Endodermal cell (in vitro differentiated cells): ENCODE measurements around the gene ADGRG6. TPM values are rescaled to one million over a fixed set of nuclear protein-coding genes. Genes with fewer than 3 reads are reported as not detected.

Experiments
- DNase-seq: peaks from one replicate; pipeline ENCODE4 v3.0.0-alpha.2; 2017
- H3K27ac ChIP-seq: 2 replicates; pipeline ENCODE4 v1.5.1; 2013; ENCODE audit warnings: mild to moderate bottlenecking, low read depth, low read length, moderate library complexity
- H3K27me3 ChIP-seq: 2 replicates; pipeline ENCODE4 v1.6.1; 2013; ENCODE audit warnings: mild to moderate bottlenecking, low read length, moderate library complexity; ENCODE audit not compliant: insufficient read depth, control insufficient read depth, poor library complexity, severe bottlenecking
- H3K36me3 ChIP-seq: 2 replicates; pipeline ENCODE4 v1.7.0; 2013; ENCODE audit warnings: mild to moderate bottlenecking, low read length, moderate library complexity; ENCODE audit not compliant: control insufficient read depth, insufficient read depth
- H3K4me1 ChIP-seq: one replicate; pipeline ENCODE4 v1.7.0; 2013; ENCODE audit warnings: low read length; ENCODE audit not compliant: control insufficient read depth, insufficient read depth
- H3K4me3 ChIP-seq: 2 replicates; pipeline ENCODE4 v1.5.1; 2013; ENCODE audit warnings: mild to moderate bottlenecking, low read length, moderate library complexity
- H3K9ac ChIP-seq: 2 replicates; pipeline ENCODE4 v1.6.1; 2013; ENCODE audit warnings: mild to moderate bottlenecking, low read length, moderate library complexity; ENCODE audit not compliant: poor library complexity, severe bottlenecking; ENCODE audit errors: extremely low read depth
- H3K9me3 ChIP-seq: 2 replicates; pipeline ENCODE4 v1.6.1; 2013; ENCODE audit warnings: mild to moderate bottlenecking, low read length, moderate library complexity; ENCODE audit not compliant: control insufficient read depth
- H3K27ac Mint-ChIP-seq: 2 replicates; pipeline ENCODE4 v1.8.0; 2020; ENCODE audit warnings: mixed read lengths
- H3K27me3 Mint-ChIP-seq: 2 replicates; pipeline ENCODE4 v1.8.0; 2021; ENCODE audit warnings: mild to moderate bottlenecking, mixed read lengths; ENCODE audit not compliant: insufficient read depth
- H3K36me3 Mint-ChIP-seq: 2 replicates; pipeline ENCODE4 v1.8.0; 2020; ENCODE audit warnings: low read depth, mixed read lengths
- H3K4me1 Mint-ChIP-seq: 2 replicates; pipeline ENCODE4 v1.8.0; 2020; ENCODE audit warnings: mixed read lengths
- H3K4me3 Mint-ChIP-seq: 2 replicates; pipeline ENCODE4 v1.8.0; 2020; ENCODE audit warnings: mild to moderate bottlenecking, moderate library complexity, mixed read lengths
- H3K9me3 Mint-ChIP-seq: 2 replicates; pipeline ENCODE4 v1.8.0; 2020; ENCODE audit warnings: mild to moderate bottlenecking, mixed read lengths
- WGBS, 2 experiments: methylation state at CpG; one replicate each; pipeline versions ENCODE4 v1.1.5 to v1.1.7; 2013; ENCODE audit warnings: missing lambda C conversion rate in 2 of 2, mixed read lengths in 1 of 2; ENCODE audit not compliant: insufficient coverage in 1 of 2, insufficient read length in 1 of 2; 5-methylcytosine and 5-hydroxymethylcytosine counted together
- total RNA-seq, 2 donors: library from RNA; stranded (reverse); fragmentation: NEBNext Ultra II Directional in 1 of 2; extraction: Animal tissue kit (Norgen Biotek cat#: 25700) in 1 of 2; gene quantifications; 2 replicates in 1 of 2; 3 replicates in 1 of 2; pipeline ENCODE4 v1.2.1, GENCODE V29; 2021
- TF ChIP-seq, protein P1 (sequence below): fragments of 200-600 bp; sonication (generic); conservative IDR thresholded peaks from 2 replicates; pipeline ENCODE4 v1.5.0; 2021; ENCODE audit warnings: antibody characterized with exemption, mild to moderate bottlenecking

The ADGRG6 gene
- total RNA-seq, 2 donors from 2014 or later, result 20.4 to 26.8 TPM

DNA sequence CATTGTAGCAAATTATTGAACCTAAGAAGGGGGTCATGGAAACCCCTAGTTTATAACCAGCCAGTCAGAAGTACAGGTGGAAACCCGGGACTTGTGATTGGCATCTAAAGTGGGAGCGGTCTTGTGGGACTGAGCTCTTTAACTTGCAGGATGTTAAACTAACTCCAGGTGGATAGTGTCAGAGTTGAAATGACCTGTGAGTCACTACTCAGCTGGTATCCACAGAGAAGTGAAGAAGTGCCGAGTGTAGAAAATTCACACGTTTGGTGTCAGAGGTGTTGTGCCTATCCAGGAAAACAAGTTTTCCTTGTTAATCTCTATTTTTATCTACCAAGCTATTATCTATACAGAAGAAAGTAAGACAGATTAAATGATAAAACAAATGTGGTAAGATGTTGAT, 179.7 kb downstream of the ADGRG6 start:
- no peak overlapping the region for H3K27ac Mint-ChIP-seq
- peaks cover 3% of the 10 kb centered on the region for H3K4me1 Mint-ChIP-seq
- H3K9ac ChIP-seq, result no peak overlapping the region
- H3K27ac ChIP-seq, result no peak overlapping the region
- H3K4me3 ChIP-seq, result no peak overlapping the region
- H3K4me3 Mint-ChIP-seq, result no peak overlapping the region
- H3K9me3 Mint-ChIP-seq, result no peaks in the 10 kb centered on the region
- H3K36me3 Mint-ChIP-seq, result no peaks in the 10 kb centered on the region
- H3K36me3 ChIP-seq, result no peaks in the 10 kb centered on the region
- no peaks in the 10 kb centered on the region for H3K27me3 ChIP-seq
- TF ChIP-seq, protein P1, sequence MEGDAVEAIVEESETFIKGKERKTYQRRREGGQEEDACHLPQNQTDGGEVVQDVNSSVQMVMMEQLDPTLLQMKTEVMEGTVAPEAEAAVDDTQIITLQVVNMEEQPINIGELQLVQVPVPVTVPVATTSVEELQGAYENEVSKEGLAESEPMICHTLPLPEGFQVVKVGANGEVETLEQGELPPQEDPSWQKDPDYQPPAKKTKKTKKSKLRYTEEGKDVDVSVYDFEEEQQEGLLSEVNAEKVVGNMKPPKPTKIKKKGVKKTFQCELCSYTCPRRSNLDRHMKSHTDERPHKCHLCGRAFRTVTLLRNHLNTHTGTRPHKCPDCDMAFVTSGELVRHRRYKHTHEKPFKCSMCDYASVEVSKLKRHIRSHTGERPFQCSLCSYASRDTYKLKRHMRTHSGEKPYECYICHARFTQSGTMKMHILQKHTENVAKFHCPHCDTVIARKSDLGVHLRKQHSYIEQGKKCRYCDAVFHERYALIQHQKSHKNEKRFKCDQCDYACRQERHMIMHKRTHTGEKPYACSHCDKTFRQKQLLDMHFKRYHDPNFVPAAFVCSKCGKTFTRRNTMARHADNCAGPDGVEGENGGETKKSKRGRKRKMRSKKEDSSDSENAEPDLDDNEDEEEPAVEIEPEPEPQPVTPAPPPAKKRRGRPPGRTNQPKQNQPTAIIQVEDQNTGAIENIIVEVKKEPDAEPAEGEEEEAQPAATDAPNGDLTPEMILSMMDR, result no peak
- no peaks in the 10 kb centered on the region for H3K4me1 ChIP-seq
- no peaks in the 10 kb centered on the region for H3K27me3 Mint-ChIP-seq
- WGBS, 2 experiments, result 88 to 100% methylated on average over 2 to 4 of the region's 4 CpGs
- no peaks in the 10 kb centered on the region for H3K9me3 ChIP-seq
- no peak for DNase-seq

DNA sequence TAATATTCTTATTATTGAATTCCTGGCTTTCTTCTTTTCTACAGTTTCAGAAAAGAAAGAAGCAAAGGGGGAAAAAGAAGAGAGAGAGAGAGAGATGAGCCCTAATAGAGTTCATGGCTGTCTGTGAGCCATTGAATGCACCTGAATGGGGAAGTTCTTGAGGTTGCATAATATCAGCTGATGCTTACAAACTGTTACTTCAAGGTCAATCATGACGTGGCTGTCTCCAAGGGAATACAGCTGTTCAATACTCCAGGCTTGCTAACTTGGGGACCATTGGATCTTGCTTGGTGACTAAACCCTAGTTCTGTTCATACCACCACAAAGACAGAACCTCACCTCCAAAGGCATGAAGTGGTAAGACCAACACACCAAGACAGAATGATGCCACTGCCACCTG, 180.4 kb downstream of the ADGRG6 start:
- DNase-seq, result no peak
- Histone ChIP-seq H3K27me3 (no peaks in the 10 kb centered on the region), H3K4me3 (no peak overlapping the region), H3K9me3 (no peaks in the 10 kb centered on the region), H3K27ac (no peak overlapping the region), H3K9ac (no peak overlapping the region), H3K4me1 (no peaks in the 10 kb centered on the region), H3K36me3 (no peaks in the 10 kb centered on the region)
- Mint-ChIP-seq H3K4me1 (peaks cover 3% of the 10 kb centered on the region), H3K36me3 (no peaks in the 10 kb centered on the region), H3K9me3 (no peaks in the 10 kb centered on the region), H3K27me3 (no peaks in the 10 kb centered on the region), H3K4me3 (no peak overlapping the region), H3K27ac (no peak overlapping the region)
- 84 to 86% methylated on average over 1 of the region's 1 CpG for WGBS, 2 experiments
- TF ChIP-seq, protein P1, result no peak

DNA sequence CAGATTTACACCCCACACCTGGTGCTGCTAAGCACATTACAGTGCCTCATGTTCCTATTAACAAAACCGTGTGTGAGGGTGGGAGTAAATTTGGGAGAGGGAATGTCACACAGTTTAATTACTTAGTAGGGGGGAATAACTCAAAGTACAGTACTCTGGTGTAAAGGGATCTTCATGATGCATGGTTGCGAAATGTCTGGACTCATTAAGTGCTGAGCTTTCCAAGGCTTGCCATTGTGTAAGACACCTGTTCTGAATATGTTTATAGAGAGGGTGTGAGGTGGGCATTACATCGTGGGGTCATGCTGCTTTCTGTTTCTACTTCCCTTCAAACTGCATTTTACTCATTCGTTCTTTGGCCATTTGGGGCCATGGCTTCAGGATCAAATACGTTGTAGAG, 181.2 kb downstream of the ADGRG6 start:
- no peak overlapping the region for H3K4me3 Mint-ChIP-seq
- Histone ChIP-seq H3K9me3 (no peaks in the 10 kb centered on the region), H3K9ac (no peak overlapping the region), H3K4me3 (no peak overlapping the region), H3K36me3 (no peaks in the 10 kb centered on the region), H3K27ac (no peak overlapping the region), H3K4me1 (no peaks in the 10 kb centered on the region), H3K27me3 (no peaks in the 10 kb centered on the region)
- TF ChIP-seq, protein P1, result no peak
- 89 to 100% methylated on average over 1 to 5 of the region's 5 CpGs for WGBS, 2 experiments
- H3K27me3 Mint-ChIP-seq, result no peaks in the 10 kb centered on the region
- no peaks in the 10 kb centered on the region for H3K36me3 Mint-ChIP-seq
- H3K9me3 Mint-ChIP-seq, result no peaks in the 10 kb centered on the region
- H3K27ac Mint-ChIP-seq, result no peak overlapping the region
- no peak for DNase-seq
- H3K4me1 Mint-ChIP-seq, result peaks cover 3% of the 10 kb centered on the region
